AG04450 (cell line): ENCODE results near the gene PTGR3. TPM values are rescaled to one million over a fixed set of nuclear protein-coding genes. Genes with fewer than 3 reads are reported as not detected.

Experiments
- CTCF ChIA-PET: fragments of 300-600, 350-600 bp; formaldehyde crosslinking; extraction: SDS; loops from one replicate; lab custom pipeline; 2022; ENCODE audit warnings: antibody characterized with exemption, inconsistent platforms; lab: Charles Lee
- POLR2A ChIA-PET: fragments of 350-600 bp; formaldehyde crosslinking; extraction: SDS; loops from one replicate; lab custom pipeline; 2021; ENCODE audit warnings: antibody characterized with exemption, inconsistent platforms; lab: Yijun Ruan, JAX
- DNase-seq: peaks from one replicate; pipeline ENCODE4 v3.0.0-alpha.2; 2011; ENCODE audit warnings: low read depth, low spot score
- H3K27ac ChIP-seq: one replicate; pipeline ENCODE4 v1.5.1; 2012; ENCODE audit warnings: low read depth, low read length, control low read depth
- H3K27me3 ChIP-seq: one replicate; pipeline ENCODE4 v1.6.0; 2012; ENCODE audit warnings: low read length; ENCODE audit not compliant: control insufficient read depth, insufficient read depth
- H3K4me3 ChIP-seq: 2 replicates; pipeline ENCODE4 v1.5.1; 2011; ENCODE audit warnings: mild to moderate bottlenecking, low read depth, low read length, control low read depth
- H3K9me3 ChIP-seq: 2 replicates; pipeline ENCODE4 v1.5.1; 2012; ENCODE audit warnings: low read length; ENCODE audit not compliant: control insufficient read depth, insufficient read depth
- polyA minus RNA-seq: library from RNA; depleted of rRNA, polyadenylated mRNA; stranded (reverse); fragments of >200 nt; gene quantifications from 2 replicates; pipeline ENCODE4 v1.2.3, GENCODE V29; 2011; rRNA and poly(A)+ RNA removed
- polyA plus RNA-seq: library from polyadenylated mRNA; depleted of rRNA; stranded (reverse); fragments of >200 nt; gene quantifications from 2 replicates; pipeline ENCODE4 v1.2.3, GENCODE V29; 2011; rRNA removed
- TF ChIP-seq, protein P1 (sequence below): IDR thresholded peaks from 2 replicates; pipeline ENCODE4 v1.5.1; 2011; ENCODE audit warnings: low read depth, low read length, control low read depth, inconsistent platforms

PTGR3 gene, protein sequence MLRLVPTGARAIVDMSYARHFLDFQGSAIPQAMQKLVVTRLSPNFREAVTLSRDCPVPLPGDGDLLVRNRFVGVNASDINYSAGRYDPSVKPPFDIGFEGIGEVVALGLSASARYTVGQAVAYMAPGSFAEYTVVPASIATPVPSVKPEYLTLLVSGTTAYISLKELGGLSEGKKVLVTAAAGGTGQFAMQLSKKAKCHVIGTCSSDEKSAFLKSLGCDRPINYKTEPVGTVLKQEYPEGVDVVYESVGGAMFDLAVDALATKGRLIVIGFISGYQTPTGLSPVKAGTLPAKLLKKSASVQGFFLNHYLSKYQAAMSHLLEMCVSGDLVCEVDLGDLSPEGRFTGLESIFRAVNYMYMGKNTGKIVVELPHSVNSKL
- polyA plus RNA-seq (30.9 TPM in 2 replicates), polyA minus RNA-seq (43.6 and 57.7 TPM in 2 replicates)

DNA sequence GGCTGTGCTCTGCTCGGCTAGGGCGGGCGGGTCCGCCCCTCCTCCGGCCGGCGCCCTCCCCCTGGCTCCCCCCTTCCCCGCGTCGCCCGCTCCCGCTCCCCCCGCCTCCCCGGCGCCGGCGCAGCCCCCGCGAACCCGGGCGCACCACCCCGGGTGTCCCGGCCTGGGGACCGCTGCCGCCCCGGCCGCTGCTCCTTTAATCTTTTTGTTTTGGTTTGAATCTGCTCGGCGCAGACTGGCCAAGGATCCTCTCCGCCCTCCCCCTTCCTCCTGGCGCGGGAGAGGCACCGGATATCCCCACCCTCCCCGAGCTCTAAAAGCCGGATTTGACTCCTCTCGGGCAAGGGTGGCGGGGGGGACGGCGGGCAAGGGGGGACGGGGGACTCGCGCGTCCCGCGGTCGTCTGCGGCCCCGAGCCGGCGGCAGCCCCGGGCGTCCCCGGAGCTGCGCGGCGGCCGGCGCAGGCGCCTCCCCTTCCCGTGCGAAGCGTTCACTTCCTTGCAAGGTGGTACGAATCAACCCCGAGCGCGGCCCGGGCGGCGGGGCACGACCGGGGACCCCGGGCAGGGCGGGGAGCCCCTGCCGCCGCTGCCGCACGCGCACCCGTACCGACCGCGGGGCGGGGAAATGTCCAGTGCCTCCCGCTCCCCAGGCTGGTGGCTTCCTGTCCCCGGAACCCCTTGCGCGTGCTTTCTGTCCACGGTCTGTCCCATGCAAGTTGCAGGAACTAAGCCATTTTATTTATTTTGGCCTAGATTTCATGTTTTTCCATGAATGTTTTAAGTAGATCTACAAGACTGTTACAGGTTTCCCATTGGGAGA is at the start of gene PTGR3:
Gene PTGR3 (minus strand): TSS at position 11 of the 822 bp plus-strand sequence. CDS start 81 bp downstream, outside the sequence.
- Histone ChIP-seq H3K27ac (peak within 1 kb of the TSS; percentile 75), H3K9me3 (no peaks in the 10 kb centered on the region; the same call in 1 of the 2 replicates), H3K27me3 (peaks cover 2% of the 10 kb centered on the region), H3K4me3 (peak within 1 kb of the TSS; percentile 87)
- CTCF ChIA-PET: no interaction called here
- TF ChIP-seq, protein P1, sequence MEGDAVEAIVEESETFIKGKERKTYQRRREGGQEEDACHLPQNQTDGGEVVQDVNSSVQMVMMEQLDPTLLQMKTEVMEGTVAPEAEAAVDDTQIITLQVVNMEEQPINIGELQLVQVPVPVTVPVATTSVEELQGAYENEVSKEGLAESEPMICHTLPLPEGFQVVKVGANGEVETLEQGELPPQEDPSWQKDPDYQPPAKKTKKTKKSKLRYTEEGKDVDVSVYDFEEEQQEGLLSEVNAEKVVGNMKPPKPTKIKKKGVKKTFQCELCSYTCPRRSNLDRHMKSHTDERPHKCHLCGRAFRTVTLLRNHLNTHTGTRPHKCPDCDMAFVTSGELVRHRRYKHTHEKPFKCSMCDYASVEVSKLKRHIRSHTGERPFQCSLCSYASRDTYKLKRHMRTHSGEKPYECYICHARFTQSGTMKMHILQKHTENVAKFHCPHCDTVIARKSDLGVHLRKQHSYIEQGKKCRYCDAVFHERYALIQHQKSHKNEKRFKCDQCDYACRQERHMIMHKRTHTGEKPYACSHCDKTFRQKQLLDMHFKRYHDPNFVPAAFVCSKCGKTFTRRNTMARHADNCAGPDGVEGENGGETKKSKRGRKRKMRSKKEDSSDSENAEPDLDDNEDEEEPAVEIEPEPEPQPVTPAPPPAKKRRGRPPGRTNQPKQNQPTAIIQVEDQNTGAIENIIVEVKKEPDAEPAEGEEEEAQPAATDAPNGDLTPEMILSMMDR: no peak
- POLR2A ChIA-PET: interaction anchor here (0.6 to 0.7 kb wide), 2 partner anchors 41 to 620 kb away, joined by 3 read pairs; no protein-coding TSS in a partner anchor
- no peak for DNase-seq

DNA sequence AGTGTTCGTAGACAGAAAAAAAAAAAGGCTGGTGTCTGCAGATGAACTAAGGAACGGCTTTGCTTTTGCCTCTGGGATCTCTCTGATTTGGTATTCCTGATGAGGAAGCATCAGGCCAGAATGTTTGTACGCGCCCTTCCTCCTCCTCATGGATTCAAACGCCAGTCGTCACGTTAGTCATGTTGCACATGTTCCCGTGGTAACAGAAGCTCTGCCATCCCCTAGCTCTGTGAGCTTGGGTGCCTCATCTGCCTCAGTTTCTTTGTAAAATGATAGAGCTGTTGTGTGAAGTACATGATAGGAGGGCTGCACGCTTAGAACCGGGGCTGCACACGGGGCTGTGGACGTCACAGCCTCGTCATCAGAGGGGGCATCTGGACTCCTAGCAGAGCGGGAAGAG is 48.7 kb upstream of the PTGR3 start:
- Histone ChIP-seq H3K27me3 (no peaks in the 10 kb centered on the region), H3K4me3 (no peak overlapping the region), H3K9me3 (no peaks in the 10 kb centered on the region; the same call in 1 of the 2 replicates), H3K27ac (no peak overlapping the region)
- CTCF ChIA-PET: no interaction called here
- DNase-seq: no peak
- POLR2A ChIA-PET: interaction anchor here (0.5 kb wide), 1 partner anchor 12 kb away, joined by 6 read pairs; no protein-coding TSS in a partner anchor
- TF ChIP-seq, protein P1: no peak

DNA sequence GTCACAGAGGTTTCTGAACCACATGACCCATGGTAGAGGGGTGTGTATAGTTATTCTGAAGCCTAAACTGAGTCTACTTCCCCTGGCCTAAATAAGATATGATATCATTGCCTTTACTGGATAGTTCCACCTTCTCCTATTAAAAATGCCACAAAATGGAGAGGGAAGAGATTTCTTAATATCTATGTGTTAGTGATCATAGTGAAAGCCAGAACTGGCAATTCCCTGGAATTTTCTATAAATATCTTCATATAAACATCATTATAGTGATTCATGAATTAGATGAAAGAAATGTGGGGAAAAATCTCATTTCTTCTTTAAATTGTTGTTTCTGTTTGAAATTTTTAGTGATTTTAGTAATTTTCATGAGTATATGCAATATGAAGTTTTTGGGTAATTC is 47.4 kb upstream of the PTGR3 start:
- no peak overlapping the region for H3K4me3 ChIP-seq
- ChIA-PET POLR2A (no interaction called here), CTCF (no interaction called here)
- no peaks in the 10 kb centered on the region for H3K27me3 ChIP-seq
- H3K27ac ChIP-seq: no peak overlapping the region
- TF ChIP-seq, protein P1: no peak
- H3K9me3 ChIP-seq: no peaks in the 10 kb centered on the region; the same call in 1 of the 2 replicates
- DNase-seq: no peak

DNA sequence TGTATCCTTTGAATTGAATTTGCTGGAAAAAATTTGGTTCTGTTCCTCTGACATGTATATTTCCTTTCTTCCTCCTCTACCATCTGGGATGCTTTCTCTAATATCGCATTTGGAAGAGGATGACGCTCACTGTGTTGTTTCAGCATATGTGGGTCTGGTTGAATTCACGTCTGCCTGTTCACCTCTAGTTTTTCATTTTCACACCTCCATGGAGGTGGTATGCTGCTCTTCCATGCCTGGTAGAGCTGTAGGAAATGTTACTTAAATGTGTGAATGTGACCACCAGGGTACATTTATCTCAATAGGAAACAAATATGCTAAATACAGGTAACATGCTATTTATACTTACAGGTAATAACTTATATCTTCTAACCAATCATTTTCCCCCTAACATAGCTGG is 46.2 kb upstream of the PTGR3 start:
- ChIA-PET CTCF (no interaction called here), POLR2A (no interaction called here)
- Histone ChIP-seq H3K4me3 (no peak overlapping the region), H3K9me3 (no peaks in the 10 kb centered on the region; the same call in 1 of the 2 replicates), H3K27ac (no peak overlapping the region), H3K27me3 (no peaks in the 10 kb centered on the region)
- no peak for DNase-seq
- TF ChIP-seq, protein P1: no peak
